GM19351 (cell line): ENCODE measurements around the gene EHHADH.

ENCODE experiments used
- ATAC-seq: cut with Tn5 transposase; IDR thresholded peaks from one replicate; pipeline ENCODE4 v1.9.1; 2021; ENCODE audit warnings: mild to moderate bottlenecking, moderate library complexity; ENCODE audit not compliant: unreplicated experiment

The EHHADH gene

DNA sequence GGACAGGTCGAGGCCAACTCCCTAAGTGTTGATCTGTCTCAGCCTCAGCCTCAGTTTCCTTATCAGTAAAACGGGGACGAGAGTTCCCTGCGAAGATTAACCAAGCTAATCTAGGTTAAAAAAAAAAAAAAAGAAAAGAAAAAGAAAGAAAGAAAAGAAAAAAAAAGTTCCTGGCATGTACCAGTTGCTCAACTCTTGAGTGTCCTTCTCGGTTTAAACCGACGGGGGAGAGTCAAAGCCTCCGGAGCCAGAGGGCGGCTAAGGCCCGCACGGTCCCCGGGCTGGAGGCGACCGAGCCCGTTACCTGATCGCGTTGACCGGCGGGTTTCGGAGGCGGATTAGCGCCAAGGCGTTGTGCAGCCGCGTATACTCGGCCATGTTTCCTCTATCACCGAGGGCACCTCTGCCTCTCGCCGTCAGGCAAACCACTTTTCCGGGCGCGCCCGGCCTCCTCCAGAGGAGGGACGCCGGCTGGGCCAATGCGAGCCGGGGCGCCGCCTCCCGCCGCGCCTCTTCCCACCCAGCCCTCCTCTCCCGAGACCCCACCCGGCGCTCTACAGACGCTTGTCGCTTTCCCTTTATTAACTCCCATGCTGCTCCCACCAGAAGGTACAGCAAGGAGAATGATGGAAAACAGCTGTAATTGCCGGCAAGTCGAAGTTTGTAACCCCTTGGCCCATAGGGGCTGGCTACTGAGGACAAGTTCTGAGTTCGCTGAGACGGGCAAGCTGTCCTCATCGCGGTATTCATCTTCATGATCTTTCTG, at the start of gene EHHADH:
TSS of gene EHHADH (minus strand) at position 405 of the 766 bp plus-strand sequence. CDS start at position 378, 27 bp downstream.
- peak; percentile 90 for ATAC-seq

DNA sequence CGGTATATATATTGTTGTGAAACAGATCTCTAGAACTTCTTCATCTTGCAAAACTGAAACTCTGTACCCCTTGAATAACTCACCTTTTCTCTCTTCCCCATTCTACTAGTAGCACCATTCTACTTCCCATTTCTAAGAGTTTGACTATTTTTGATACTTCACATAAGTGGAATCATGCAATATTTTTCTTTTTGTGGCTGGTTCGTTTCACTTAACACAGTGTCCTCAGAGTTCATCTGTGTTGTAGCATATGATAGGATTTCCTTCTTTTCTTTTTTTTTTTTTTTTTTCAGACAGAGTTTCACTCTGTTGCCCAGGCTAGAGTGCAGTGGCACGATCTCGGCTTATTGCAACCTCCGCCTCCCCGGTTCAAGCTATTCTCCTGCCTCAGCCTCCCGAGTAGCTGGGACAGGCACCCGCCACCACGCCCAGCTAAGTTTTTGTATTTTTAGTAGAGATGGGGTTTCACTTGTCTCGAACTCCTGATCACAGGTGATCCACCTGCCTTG, 46.1 kb upstream of the EHHADH start:
- peak; percentile 93 for ATAC-seq

DNA sequence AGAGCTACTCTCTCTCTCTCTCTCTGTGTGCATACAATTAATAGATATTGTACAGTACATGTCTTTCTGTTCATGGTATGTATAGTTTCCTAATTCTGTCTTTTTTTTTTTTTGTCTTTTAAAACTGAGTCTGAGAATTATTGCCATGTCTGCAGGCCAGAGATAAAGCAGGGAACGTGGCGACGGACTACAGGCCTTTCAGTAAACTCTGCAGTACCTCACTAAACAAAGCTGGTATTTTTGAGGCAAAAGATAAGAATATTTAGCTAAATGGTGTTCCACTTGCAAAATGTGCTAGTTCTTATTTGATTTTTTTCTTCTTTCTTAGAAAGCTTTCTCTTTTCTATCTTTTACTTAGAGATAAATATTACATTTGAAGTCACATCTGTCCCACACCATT, 44.0 kb upstream of the EHHADH start:
- ATAC-seq: no peak

DNA sequence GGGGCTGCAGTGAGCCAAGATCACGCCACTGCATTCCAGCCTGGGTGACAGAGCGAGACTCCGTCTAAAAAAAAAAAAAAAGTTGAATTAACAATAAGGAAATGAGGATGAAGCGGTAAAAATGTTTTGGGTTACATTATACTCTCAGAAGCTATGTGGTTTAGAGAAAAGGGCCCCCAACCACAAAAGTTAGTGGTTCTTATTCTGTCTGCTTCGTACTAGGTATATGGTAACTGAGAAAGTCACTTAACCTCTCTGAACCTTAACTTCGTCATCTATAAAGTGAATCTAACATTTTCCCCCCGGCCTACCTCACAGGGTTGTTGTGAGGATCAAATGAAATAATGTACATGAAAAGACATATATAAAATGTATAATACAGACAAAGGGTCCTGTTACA, 38.4 kb upstream of the EHHADH start:
- no peak for ATAC-seq

DNA sequence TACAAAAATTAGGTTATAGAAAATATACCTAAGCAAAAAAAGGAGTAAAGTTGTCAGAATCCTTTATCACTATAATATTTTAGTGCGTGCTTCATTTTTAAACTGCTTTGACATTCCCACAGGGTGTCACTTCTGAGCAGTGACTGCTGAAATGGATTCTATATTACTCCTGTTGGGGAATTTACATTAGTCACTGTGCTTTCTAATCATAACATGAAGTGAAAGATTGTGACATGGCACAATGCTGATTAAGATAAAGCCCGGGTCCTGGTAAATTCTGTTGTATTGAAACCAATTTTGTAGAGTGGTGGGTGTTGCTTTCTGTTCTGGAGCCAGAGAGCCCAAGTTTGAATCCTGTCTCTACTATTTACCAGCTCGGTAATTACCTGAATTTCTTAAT, 36.4 kb upstream of the EHHADH start:
- ATAC-seq: no peak

DNA sequence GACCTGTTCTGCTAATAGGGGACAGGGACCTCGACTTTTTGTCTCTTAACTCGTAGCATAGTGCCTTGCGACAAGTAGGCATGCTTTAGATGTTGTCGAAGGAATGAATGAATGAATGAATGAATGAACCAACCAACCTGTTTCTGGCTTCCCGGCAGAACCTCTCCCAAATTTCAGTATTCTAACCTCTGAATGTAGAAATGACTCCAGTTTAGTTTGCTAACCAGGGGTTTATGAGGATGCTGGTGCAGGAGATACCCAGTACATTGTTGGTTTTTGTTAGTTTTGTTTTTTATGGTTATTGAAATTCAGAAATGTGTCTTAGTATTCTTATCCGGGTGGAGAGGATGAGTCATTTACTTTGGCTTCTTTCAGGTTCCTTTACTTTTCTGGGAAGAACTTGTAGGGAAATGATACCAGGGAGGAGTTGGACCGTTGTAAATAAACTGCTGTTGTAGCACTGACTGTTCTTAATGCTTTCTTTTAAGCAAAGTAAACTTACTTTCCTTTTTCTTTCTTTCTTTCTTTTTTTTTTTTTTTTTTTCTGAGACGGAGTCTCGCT, 29.6 kb upstream of the EHHADH start:
- ATAC-seq: no peak

DNA sequence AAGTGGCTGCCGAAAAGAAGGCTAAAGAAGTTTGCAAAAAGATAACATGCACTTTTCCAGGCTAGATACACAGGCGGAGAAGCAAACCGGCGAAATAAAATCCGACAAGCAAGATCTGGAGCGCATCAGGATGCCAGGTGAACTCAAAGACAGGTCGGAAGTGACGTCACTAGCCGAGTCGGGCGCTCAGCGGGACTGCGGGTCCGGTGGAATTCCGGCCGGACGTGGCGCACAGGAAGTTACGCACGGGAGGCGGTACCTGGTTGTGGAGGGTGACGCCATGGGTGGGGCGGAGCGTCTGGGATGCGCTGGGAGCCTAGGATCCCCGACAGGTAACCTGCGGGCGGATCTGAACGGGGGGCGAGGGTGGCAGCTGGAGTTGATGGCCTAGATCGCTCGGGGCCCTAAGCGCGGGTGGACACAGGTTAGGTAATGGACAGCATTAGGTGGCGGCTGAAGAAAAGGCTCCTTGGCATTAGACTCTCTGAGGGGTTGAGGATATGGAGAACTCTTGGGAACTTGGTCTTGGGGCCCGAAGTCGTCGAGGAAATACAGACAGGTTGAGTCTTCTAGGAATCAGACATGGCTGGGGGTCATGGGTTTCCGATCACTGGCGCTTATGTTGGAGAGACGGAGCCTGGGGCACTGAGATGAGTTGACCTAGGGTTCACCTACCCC, 29.0 kb upstream of the EHHADH start:
- peak; percentile 99 for ATAC-seq

DNA sequence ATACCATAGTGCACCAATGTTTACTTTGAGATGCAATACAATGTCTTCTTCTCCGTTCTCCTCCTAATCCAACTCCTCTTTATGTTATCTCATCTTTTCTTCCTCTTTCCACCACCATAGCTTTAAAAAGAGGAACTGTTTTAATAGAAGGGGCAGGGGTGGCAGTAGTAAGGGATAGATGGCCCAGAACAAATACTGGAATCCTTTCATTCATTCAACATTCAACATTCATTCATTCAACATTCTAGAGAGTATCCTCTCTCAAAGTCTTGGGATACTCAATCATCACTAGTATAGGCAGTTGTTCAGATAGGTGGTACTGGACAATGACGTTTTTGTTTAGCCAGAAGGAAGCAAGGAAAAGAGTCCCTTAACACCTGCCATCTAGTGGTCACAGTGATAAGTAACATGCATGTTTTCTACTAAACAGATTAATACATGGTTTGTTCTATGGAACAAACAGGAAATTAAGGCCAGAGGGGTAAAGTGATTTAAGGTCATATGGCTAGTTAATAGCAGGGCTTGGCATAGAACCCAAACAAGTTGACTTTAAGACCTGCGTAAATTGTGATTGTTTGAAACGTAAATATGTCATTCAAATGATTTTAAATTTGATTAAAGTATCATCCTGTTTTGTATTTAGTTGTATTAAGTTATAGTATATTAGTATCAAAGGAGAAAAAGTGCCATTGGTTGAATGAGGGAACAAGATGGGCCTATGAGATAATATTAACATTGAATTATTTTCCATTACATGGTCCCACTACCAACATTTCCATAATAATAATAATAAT, 26.9 kb upstream of the EHHADH start:
- ATAC-seq: no peak

DNA sequence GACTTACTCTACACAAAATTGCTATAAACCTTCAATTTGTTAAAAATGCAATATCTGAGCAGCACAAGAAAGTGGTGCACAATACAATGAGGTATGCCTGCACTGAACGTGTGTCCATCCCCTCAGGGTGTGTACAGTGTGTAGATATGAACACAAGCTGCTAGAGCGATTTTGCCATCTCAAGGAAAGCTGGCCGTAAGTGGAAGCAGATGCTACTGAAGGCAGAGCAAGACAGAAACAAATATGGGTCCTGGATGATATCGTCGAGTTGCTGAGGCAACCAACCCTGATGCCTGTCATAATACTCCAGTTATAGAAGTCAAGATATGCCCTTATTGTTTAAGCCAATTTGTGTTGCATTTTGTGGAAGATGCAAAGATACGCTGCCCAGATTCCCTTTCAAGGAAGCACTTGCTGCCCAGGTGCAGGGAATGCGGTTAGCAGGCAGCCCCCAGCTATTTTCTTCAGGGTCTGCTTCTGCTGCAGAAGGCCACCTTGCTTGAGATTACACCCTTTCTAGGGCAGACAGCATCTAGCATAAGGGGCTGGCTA, 25.8 kb upstream of the EHHADH start:
- no peak for ATAC-seq

DNA sequence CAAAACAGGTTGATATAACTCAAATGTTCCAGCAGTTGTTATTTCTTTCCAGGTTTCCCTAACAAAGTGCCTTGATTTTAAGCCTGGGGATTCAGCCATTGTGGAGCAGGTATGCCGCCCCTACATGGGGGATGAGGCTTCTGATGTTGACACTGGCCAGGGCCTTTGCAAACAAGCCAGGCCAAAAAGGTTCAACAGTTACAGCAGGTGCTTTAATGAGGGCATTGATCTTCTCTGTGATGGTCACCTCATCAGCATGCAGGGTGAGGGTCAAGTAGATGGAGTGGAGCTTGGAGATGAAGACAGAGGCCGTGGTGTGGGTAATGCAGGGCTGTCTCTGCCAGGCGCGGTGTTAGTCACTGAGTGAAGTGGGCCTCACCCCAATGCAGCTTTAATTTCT, 22.6 kb upstream of the EHHADH start:
- no peak for ATAC-seq

DNA sequence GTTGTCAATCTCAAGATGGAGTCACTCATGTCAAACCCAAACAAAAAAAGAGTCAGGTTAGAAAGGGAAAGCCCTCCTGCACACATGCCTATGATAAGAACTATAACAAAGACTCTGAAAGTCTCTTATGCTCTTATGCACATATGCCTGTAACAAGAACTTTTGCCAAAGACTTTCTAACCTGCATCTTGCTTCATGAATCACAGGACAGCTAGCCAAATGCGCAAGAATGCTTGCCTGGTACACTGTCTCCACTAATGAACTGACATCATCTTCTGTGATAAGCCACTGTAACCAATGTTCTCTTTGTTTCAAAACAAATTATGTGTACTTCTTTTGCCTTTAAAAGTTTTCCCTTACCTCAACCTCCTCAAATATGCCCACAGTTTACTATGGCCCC, 18.2 kb upstream of the EHHADH start:
- no peak for ATAC-seq

DNA sequence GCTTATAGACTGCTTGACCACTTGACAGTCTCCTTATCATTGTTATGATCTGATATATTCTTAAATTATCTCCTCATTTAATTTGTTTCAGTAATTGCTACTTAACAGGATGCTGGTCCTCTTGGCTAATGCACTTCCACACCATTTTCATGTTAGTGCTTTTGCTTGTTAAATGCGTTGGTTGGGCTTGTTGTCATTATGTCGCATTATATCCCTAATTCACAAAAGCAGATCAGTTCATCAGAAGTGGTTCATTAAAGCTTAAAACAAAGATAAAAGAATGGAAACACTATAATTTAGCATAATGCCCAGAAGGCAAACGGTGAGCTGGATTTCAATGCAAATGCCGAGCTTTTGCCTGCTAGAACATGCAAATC, 17.1 kb upstream of the EHHADH start:
- no peak for ATAC-seq

DNA sequence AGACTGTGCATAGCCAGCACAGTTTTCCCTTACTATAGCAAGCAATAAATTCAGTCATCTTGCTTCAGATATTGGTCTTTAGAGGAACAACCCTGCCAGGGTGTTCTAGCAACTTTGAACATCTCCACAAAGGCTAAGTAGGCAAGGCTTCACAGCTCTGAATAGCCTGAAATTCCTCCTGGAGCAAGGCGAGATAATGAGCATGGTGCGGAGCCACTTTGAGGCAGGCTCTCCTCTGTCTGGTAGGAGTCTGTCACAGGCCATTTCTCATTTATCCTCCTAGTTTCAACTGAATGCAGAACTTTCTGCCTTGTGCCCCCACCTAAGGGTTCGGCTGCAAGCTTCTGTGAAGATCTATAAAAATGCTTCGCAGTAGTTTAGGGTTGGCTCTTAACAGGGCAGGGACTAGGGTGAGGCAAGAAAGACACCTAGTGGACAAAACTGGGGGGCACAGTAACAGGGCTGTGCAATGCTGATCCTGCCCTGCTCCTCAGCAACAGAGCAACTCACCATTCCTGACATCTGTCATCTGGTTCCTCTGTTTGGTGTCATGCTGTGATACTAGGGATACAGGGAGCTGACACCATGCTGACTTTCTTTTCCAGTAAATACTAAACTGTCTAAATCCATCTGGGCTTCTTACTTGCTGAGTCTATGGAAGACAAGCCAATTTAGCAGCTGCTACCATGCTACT, 16.6 kb upstream of the EHHADH start:
- ATAC-seq: peak; percentile 53

DNA sequence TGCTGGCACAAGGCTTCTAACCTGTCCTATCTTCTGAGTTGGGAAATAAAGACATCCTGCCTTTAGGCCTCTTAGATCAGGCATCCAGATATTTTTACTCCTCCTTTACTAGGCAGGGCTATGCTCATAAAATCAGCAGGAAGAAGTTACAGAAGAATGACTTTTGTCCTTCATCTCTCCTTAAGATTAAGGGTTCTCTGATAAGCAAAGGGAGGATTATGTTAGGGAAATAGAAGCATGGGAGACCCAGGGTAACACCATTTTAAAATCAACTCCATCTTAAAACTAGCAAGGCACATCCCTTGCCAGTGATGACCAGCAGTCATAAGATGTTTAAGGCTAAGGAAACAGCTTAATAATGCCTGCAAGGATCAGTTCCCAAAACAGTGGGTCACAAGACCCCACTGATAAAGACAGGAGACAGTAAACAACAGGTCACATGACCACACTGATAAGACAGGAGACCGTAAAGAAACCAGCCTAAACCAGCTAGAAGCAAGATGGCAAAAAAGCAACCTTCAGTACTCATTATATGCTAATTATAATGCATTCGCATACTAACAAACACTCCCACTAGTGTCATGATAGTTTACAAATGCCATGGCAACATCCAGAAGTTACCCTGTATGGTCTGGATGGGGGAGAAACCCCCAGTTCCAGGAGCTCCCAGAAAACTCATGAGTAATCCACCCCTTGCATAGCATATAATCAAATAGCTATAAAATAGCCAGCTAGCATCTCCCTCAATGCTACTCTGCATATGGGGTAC, 14.5 kb upstream of the EHHADH start:
- no peak for ATAC-seq

DNA sequence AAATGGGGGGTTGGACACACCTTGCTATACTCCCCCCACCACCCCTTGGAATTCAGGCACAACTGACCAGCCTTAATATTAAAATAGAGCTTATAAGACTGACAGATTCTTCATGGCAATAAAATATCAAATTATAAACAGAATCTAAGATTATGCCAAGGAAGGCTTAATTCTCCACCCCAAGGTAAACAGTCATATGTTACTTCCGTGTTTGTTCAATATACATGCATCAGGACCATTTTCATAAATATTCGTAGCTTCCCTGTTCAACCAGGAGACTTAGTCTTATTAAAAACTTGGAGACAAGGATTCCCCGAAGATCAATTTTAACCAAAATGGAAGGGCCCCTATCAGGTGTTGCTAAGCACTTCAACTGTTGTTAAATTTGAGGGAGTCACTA, 13.3 kb upstream of the EHHADH start:
- ATAC-seq: no peak

DNA sequence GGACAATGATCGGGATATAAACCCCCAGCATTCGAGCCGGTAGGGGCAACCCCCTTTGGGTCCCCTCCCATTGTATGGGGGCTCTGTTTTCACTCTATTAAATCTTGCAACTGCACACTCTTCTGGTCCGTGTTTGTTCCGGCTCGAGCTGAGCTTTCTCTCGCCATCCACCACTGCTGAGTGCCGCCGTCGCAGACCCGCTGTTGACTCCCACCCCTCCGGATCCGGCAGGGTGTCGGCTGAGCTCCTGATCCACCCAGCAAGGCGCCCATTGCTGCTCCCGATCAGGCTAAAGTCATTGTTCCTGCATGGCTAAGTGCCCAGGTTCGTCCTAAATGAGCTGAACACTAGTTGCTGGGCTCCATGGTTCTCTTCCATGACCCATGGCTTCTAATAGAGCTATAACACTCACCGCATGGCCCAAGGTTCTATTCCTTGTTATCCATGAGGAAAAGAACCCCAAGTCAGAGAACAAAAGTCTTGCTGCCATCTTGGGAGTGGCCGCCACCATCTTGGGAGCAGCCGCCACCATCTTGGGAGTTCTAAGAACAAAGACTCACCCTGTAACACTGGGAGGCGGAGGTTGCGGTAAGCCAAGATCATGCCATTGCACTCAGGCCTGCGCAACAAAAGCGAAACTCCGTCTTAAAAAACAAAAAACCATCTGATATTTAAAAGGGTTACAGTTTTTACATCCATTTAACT, 11.2 kb upstream of the EHHADH start:
- ATAC-seq: no peak

DNA sequence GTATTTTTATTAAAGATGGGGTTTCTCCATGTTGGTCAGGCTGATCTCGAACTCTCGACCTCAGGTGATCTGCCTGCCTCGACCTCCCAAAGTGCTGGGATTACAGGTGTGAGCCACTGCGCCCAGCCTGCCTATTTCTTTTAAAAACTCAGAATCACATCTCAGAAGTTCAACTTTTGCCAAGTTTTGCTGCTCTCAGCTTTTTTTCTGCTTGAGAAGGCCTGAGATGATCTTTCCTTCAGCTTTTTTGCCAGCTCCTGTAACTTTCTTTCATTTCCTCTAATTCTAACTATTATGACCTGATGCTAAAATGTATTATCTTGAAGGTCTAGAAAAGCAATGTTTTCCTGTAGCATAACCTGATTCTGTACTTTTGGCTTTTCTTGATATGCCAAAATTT, 9.6 kb upstream of the EHHADH start:
- ATAC-seq: no peak

DNA sequence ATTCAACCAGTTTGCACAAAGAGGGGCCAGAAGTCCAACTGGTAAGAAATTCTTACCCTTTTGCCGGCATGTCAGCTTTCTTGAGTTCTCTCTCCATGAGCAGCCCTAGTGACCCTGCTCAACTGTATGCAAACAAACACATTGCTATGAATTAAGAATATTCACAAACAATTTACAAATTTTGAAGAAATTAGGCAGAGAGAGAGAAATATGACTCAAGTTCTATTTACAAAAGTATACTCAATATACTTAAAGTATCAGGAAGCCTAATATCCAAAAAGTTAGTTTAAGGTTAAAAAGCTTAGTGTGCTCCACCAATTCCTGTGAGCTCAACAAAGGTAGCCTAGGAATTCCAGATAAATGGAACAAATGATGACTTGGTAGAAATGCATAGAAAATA, 3.5 kb upstream of the EHHADH start:
- ATAC-seq: no peak

DNA sequence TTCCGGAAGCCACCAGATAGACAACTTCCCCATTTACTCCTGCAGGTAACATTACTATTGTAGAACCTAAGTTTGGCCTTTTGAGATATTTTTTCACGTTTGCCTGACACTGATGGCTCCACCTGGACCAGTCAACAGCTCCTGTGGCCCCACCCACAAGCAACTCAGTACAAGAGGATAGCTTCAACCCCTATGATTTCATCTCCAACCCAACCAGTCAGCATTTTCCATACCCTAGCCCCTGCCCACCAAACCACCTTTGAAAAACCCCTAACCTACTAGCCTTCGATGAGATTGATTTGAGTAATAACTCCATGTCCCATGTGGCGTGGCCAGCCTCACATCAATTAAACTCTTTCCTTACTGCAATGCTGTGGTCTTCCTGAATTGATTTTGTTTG, 950 bp upstream of the EHHADH start:
- ATAC-seq: no peak
